Measurements from ENCODE around the gene MXD3. TPM values are rescaled to one million over a fixed set of nuclear protein-coding genes. Genes with fewer than 3 reads are reported as not detected.

Gene MXD3
- total RNA-seq, 2 donors from 2014 or later = 15.0 to 24.8 TPM

GRCh38 chr5:177300236-177300880 is 11.3 kb downstream of the MXD3 start:
- H3K27me3 Mint-ChIP-seq = no peaks in the 10 kb centered on the region
- H3K9me3 Mint-ChIP-seq = no peaks in the 10 kb centered on the region
- H3K36me3 Mint-ChIP-seq = no peaks in the 10 kb centered on the region
- ATAC-seq = peak; percentile 73 to 83
- H3K4me1 Mint-ChIP-seq (ENCODE audit: low read depth in 2 of 2) = peaks cover 62 to 79% of the 10 kb centered on the region in 2 donors
- H3K4me3 Mint-ChIP-seq = peak overlapping the region; percentile 96
- peak; percentile 90 for DNase-seq (ENCODE audit: low spot score)
- H3K27ac Mint-ChIP-seq = peak overlapping the region; percentile 82 to 83

GRCh38 chr5:177299697-177300096 is 12.0 kb downstream of the MXD3 start:
- Mint-ChIP-seq H3K27me3 (no peaks in the 10 kb centered on the region), H3K27ac (peak overlapping the region; percentile 82 to 83), H3K4me3 (peak overlapping the region; percentile 96), H3K4me1 (ENCODE audit: low read depth in 2 of 2) (peaks cover 60 to 75% of the 10 kb centered on the region in 2 donors), H3K36me3 (no peaks in the 10 kb centered on the region), H3K9me3 (no peaks in the 10 kb centered on the region)
- no peak for ATAC-seq
- no peak for DNase-seq (ENCODE audit: low spot score)

GRCh38 chr5:177297922-177298321 is 13.8 kb downstream of the MXD3 start:
- DNase-seq (ENCODE audit: low spot score) (no peak), ATAC-seq (no peak)
- no peak overlapping the region for H3K4me3 Mint-ChIP-seq
- peaks cover 2% of the 10 kb centered on the region for H3K36me3 Mint-ChIP-seq
- H3K27me3 Mint-ChIP-seq = no peaks in the 10 kb centered on the region
- peak overlapping the region; percentile 82 to 89 for H3K27ac Mint-ChIP-seq
- H3K4me1 Mint-ChIP-seq (ENCODE audit: low read depth in 2 of 2) = peaks cover 51 to 66% of the 10 kb centered on the region in 2 donors
- H3K9me3 Mint-ChIP-seq = no peaks in the 10 kb centered on the region

- ATAC-seq (peak in 1 of 2 donors; percentile 25), DNase-seq (ENCODE audit: low spot score) (no peak)
- Mint-ChIP-seq H3K36me3 (peaks cover 14% of the 10 kb centered on the region), H3K4me1 (ENCODE audit: low read depth in 2 of 2) (peaks cover 41 to 52% of the 10 kb centered on the region in 2 donors), H3K9me3 (no peaks in the 10 kb centered on the region), H3K27ac (peak overlapping the region; percentile 67 to 89), H3K4me3 (peak overlapping the region; percentile 43), H3K27me3 (no peaks in the 10 kb centered on the region)
Measured at GRCh38 chr5:177296581-177296980, 15.1 kb downstream of the MXD3 start.

GRCh38 chr5:177295924-177296323 is 15.8 kb downstream of the MXD3 start:
- no peaks in the 10 kb centered on the region for H3K27me3 Mint-ChIP-seq
- peak overlapping the region; percentile 43 for H3K4me3 Mint-ChIP-seq
- ATAC-seq (peak in 1 of 2 donors; percentile 45), DNase-seq (ENCODE audit: low spot score) (no peak)
- H3K9me3 Mint-ChIP-seq = no peaks in the 10 kb centered on the region
- H3K36me3 Mint-ChIP-seq = peaks cover 15% of the 10 kb centered on the region
- peak overlapping the region; percentile 67 to 89 for H3K27ac Mint-ChIP-seq
- peaks cover 38 to 46% of the 10 kb centered on the region in 2 donors for H3K4me1 Mint-ChIP-seq (ENCODE audit: low read depth in 2 of 2)

- no peak for DNase-seq (ENCODE audit: low spot score)
- Mint-ChIP-seq H3K9me3 (no peaks in the 10 kb centered on the region), H3K27me3 (no peaks in the 10 kb centered on the region), H3K36me3 (peaks cover 17% of the 10 kb centered on the region), H3K4me3 (no peak overlapping the region), H3K4me1 (ENCODE audit: low read depth in 2 of 2) (peaks cover 27 to 33% of the 10 kb centered on the region in 2 donors), H3K27ac (peak overlapping the region; percentile 67 to 89)
- no peak for ATAC-seq
Measured at GRCh38 chr5:177294632-177295031, 17.1 kb downstream of the MXD3 start.

GRCh38 chr5:177293819-177294581 is 17.7 kb downstream of the MXD3 start:
- H3K4me3 Mint-ChIP-seq = no peak overlapping the region
- no peak for DNase-seq (ENCODE audit: low spot score)
- H3K4me1 Mint-ChIP-seq (ENCODE audit: low read depth in 2 of 2) = peaks cover 22 to 27% of the 10 kb centered on the region in 2 donors
- peaks cover 22% of the 10 kb centered on the region for H3K36me3 Mint-ChIP-seq
- no peaks in the 10 kb centered on the region for H3K27me3 Mint-ChIP-seq
- H3K27ac Mint-ChIP-seq = peak overlapping the region; percentile 67 to 89
- ATAC-seq = no peak
- no peaks in the 10 kb centered on the region for H3K9me3 Mint-ChIP-seq

- Mint-ChIP-seq H3K36me3 (peaks cover 26% of the 10 kb centered on the region), H3K4me1 (ENCODE audit: low read depth in 2 of 2) (peaks cover 16 to 20% of the 10 kb centered on the region in 2 donors), H3K4me3 (no peak overlapping the region), H3K27me3 (no peaks in the 10 kb centered on the region), H3K9me3 (no peaks in the 10 kb centered on the region), H3K27ac (no peak overlapping the region)
- ATAC-seq (no peak), DNase-seq (ENCODE audit: low spot score) (no peak)
Measured at GRCh38 chr5:177291735-177292134, 20.0 kb downstream of the MXD3 start.

GRCh38 chr5:177290816-177291596 is 20.7 kb downstream of the MXD3 start:
- H3K9me3 Mint-ChIP-seq = no peaks in the 10 kb centered on the region
- DNase-seq (ENCODE audit: low spot score) (no peak), ATAC-seq (no peak)
- H3K27ac Mint-ChIP-seq = no peak overlapping the region
- H3K4me3 Mint-ChIP-seq = no peak overlapping the region
- H3K27me3 Mint-ChIP-seq = no peaks in the 10 kb centered on the region
- peaks cover 28% of the 10 kb centered on the region for H3K36me3 Mint-ChIP-seq
- peaks cover 9 to 14% of the 10 kb centered on the region in 2 donors for H3K4me1 Mint-ChIP-seq (ENCODE audit: low read depth in 2 of 2)

- H3K27me3 Mint-ChIP-seq = no peaks in the 10 kb centered on the region
- no peak for DNase-seq (ENCODE audit: low spot score)
- no peak for ATAC-seq
- H3K4me1 Mint-ChIP-seq (ENCODE audit: low read depth in 2 of 2) = peaks cover 0 to 4% of the 10 kb centered on the region in 2 donors
- peaks cover 41% of the 10 kb centered on the region for H3K36me3 Mint-ChIP-seq
- H3K27ac Mint-ChIP-seq = no peak overlapping the region
- no peaks in the 10 kb centered on the region for H3K9me3 Mint-ChIP-seq
- H3K4me3 Mint-ChIP-seq = no peak overlapping the region
Measured at GRCh38 chr5:177288191-177288590, 23.5 kb downstream of the MXD3 start.

- Mint-ChIP-seq H3K36me3 (peaks cover 24% of the 10 kb centered on the region), H3K27ac (peak overlapping the region; percentile 55 to 64), H3K27me3 (no peaks in the 10 kb centered on the region), H3K4me3 (no peak overlapping the region), H3K9me3 (no peaks in the 10 kb centered on the region), H3K4me1 (ENCODE audit: low read depth in 2 of 2) (peaks cover 3 to 4% of the 10 kb centered on the region in 2 donors)
- DNase-seq (ENCODE audit: low spot score) = no peak
- no peak for ATAC-seq
Measured at GRCh38 chr5:177276886-177277285, 34.8 kb downstream of the MXD3 start.

- peaks cover 3 to 4% of the 10 kb centered on the region in 2 donors for H3K4me1 Mint-ChIP-seq (ENCODE audit: low read depth in 2 of 2)
- peaks cover 19% of the 10 kb centered on the region for H3K36me3 Mint-ChIP-seq
- DNase-seq (ENCODE audit: low spot score) (no peak), ATAC-seq (no peak)
- no peak overlapping the region for H3K4me3 Mint-ChIP-seq
- H3K9me3 Mint-ChIP-seq = no peaks in the 10 kb centered on the region
- H3K27ac Mint-ChIP-seq = no peak overlapping the region
- no peaks in the 10 kb centered on the region for H3K27me3 Mint-ChIP-seq
Measured at GRCh38 chr5:177275883-177276282, 35.8 kb downstream of the MXD3 start.

GRCh38 chr5:177271113-177271512 is 40.6 kb downstream of the MXD3 start:
- Mint-ChIP-seq H3K27ac (no peak overlapping the region), H3K36me3 (peaks cover 27% of the 10 kb centered on the region), H3K9me3 (no peaks in the 10 kb centered on the region), H3K27me3 (no peaks in the 10 kb centered on the region), H3K4me1 (ENCODE audit: low read depth in 2 of 2) (peaks cover 0 to 3% of the 10 kb centered on the region in 2 donors), H3K4me3 (no peak overlapping the region)
- DNase-seq (ENCODE audit: low spot score) (no peak), ATAC-seq (no peak)
